HepG2 (cell line): ENCODE measurements around the gene MASP1. TPM values are rescaled to one million over a fixed set of nuclear protein-coding genes. Genes with fewer than 3 reads are reported as not detected.

Experiments
- ATAC-seq: fragments of 200-7000 bp; cut with Tn5 transposase; 3 replicates; pipeline ENCODE4 v1.9.1; 2020; ENCODE audit warnings: mild to moderate bottlenecking, moderate library complexity
- BruUV-seq: library from RNA; stranded (reverse); fragments of 400-500 nt; replicated peaks from 2 replicates; lab custom pipeline; 2021; lab: Mats Ljungman, UMichigan
- CTCF ChIA-PET: fragments of 300-600 bp; formaldehyde crosslinking; extraction: SDS; loops from one replicate; lab custom pipeline; 2021; ENCODE audit warnings: low total read pairs, inconsistent platforms, low intra/inter-chr PET ratio; lab: Yijun Ruan, JAX
- POLR2A ChIA-PET: fragments of 350-600 bp; sonication (Branson Sonifier 250); formaldehyde crosslinking; loops from one replicate; lab custom pipeline; 2020; ENCODE audit warnings: antibody characterized with exemption, inconsistent platforms; lab: Yijun Ruan, JAX
- DNase-seq: peaks from one replicate; pipeline ENCODE4 v3.0.0-alpha.2; 2015; ENCODE audit warnings: low spot score
- FAIRE-seq: peaks from 3 replicates; lab custom pipeline; 2011; peaks lifted over from hg19 to GRCh38; lab: Jason Lieb, UNC
- H2AFZ ChIP-seq: one replicate; pipeline ENCODE4 v1.6.1; 2011; ENCODE audit warnings: low read length, inconsistent platforms
- H3K27ac ChIP-seq: fragments of 300-600 bp; 3 replicates; pipeline ENCODE4 v1.8.0; 2011; ENCODE audit warnings: mixed run types, mild to moderate bottlenecking, mixed read lengths, low read length, inconsistent platforms; ENCODE audit not compliant: insufficient read depth; ENCODE audit errors: extremely low read length
- H3K27me3 ChIP-seq, 2 experiments: fragments of 200-600 bp in 1 of 2; 2 replicates in 1 of 2; 3 replicates in 1 of 2; pipeline versions ENCODE4 v1.6.0 to v1.8.0; 2011; ENCODE audit warnings: low read length in 2 of 2, mild to moderate bottlenecking in 2 of 2, moderate library complexity in 2 of 2, inconsistent platforms in 1 of 2; ENCODE audit not compliant: insufficient read depth in 2 of 2, control insufficient read depth in 1 of 2
- H3K36me3 ChIP-seq, 2 experiments: fragments of 200-600 bp in 1 of 2; replicated peaks in 1 of 2; 2 replicates in 1 of 2; 3 replicates in 1 of 2; pipeline versions ENCODE4 v1.5.1 to v1.8.0; 2011; ENCODE audit warnings: low read length in 2 of 2, inconsistent platforms in 1 of 2; ENCODE audit not compliant: insufficient read depth in 2 of 2, control insufficient read depth in 1 of 2
- H3K4me1 ChIP-seq: 2 replicates; pipeline ENCODE4 v1.5.1; 2012; ENCODE audit warnings: low read length, inconsistent platforms; ENCODE audit not compliant: insufficient read depth
- H3K4me2 ChIP-seq: 2 replicates; pipeline ENCODE4 v1.6.0; 2011; ENCODE audit warnings: low read depth, low read length, inconsistent platforms
- H3K4me3 ChIP-seq, 3 experiments: fragments of 200-600 bp in 1 of 3; sonication (generic), shearing (Covaris generic) in 1 of 3; replicated peaks in 1 of 3; 2 replicates each; pipeline ENCODE4 v1.5.1; 2011 to 2016; ENCODE audit warnings: low read length in 3 of 3, inconsistent platforms in 2 of 3, low read depth in 2 of 3, mild to moderate bottlenecking in 2 of 3, control low read depth in 1 of 3, mixed read lengths in 1 of 3; ENCODE audit not compliant: insufficient read depth in 1 of 3
- H3K79me2 ChIP-seq: one replicate; pipeline ENCODE4 v1.6.1; 2011; ENCODE audit warnings: low read length, inconsistent platforms; ENCODE audit not compliant: insufficient read depth
- H3K9ac ChIP-seq: 2 replicates; pipeline ENCODE4 v1.6.0; 2011; ENCODE audit warnings: mild to moderate bottlenecking, low read depth, low read length, inconsistent platforms; ENCODE audit not compliant: insufficient read depth
- H3K9me3 ChIP-seq: 2 replicates; pipeline ENCODE4 v1.5.1; 2012; ENCODE audit warnings: mild to moderate bottlenecking, low read length
- H4K20me1 ChIP-seq: 2 replicates; pipeline ENCODE4 v1.6.0; 2011; ENCODE audit warnings: inconsistent platforms, mild to moderate bottlenecking, low read length, moderate library complexity; ENCODE audit not compliant: insufficient read depth
- ATRX ChIP-seq: sonication (generic); formaldehyde crosslinking; IDR thresholded peaks from 2 replicates; pipeline ENCODE4 v1.4.0; 2020; ENCODE audit warnings: missing genetic modification reagents, borderline replicate concordance
- CEBPB ChIP-seq: IDR thresholded peaks from 2 replicates; pipeline ENCODE4 v1.6.1; 2011; ENCODE audit warnings: low read depth, low read length, improper control_type of control experiment, borderline replicate concordance
- NFE2L2 ChIP-seq: fragments of 150-350 bp; IDR thresholded peaks from 2 replicates; pipeline ENCODE4 v1.6.1; 2014; ENCODE audit warnings: low read length
- RARA ChIP-seq: IDR thresholded peaks from 2 replicates; pipeline ENCODE4 v1.6.1; 2016; ENCODE audit warnings: missing genetic modification reagents, missing compliant biosample characterization
- THAP9 ChIP-seq: sonication (generic); formaldehyde crosslinking; IDR thresholded peaks from 2 replicates; pipeline ENCODE4; 2020; ENCODE audit warnings: missing genetic modification reagents, mild to moderate bottlenecking, borderline replicate concordance
- ZNF614 ChIP-seq: IDR thresholded peaks from 2 replicates; pipeline ENCODE4 v1.6.1; 2018; ENCODE audit warnings: missing biosample characterization, missing genetic modification reagents, inconsistent platforms, borderline replicate concordance
- WGBS: methylation state at CpG from one replicate; pipeline ENCODE4 v1.1.6; 2017; ENCODE audit warnings: low lambda C conversion rate; 5-methylcytosine and 5-hydroxymethylcytosine counted together
- in situ Hi-C: cut with HindIII; loops from 2 replicates; pipeline ENCODE4 v1.10.0; 2017; ENCODE audit warnings: low pct_unique_long_range_greater_than_20kb; ENCODE audit not compliant: extremely low pct_ligation_motif_present
- intact Hi-C: fragments of 100-400 bp; cut with micrococcal nuclease; formaldehyde crosslinking; loops from one replicate; pipeline ENCODE4 v1.10.0; 2022; ENCODE audit not compliant: unreplicated experiment
- polyA plus RNA-seq, 8 experiments: library from polyadenylated mRNA; depleted of rRNA in 3 of 8; stranded (reverse) in 7 of 8; unstranded in 1 of 8; fragments of >200 nt; fragmentation: Illumina TruSeq in 4 of 8; extraction: Trizol in 4 of 8; gene quantifications; 2 replicates each; pipeline versions ENCODE4 v1.2.1 to v1.2.3, GENCODE V29; 2011 to 2016; ENCODE audit warnings: low read depth in 4 of 8, missing spikeins in 1 of 8, mixed read lengths in 1 of 8; ENCODE audit not compliant: insufficient read depth in 1 of 8
- total RNA-seq, 5 experiments: library from RNA; depleted of rRNA; stranded (reverse); fragments of >200 nt; fragmentation: Illumina TruSeq; extraction: Trizol; gene quantifications; 2 replicates each; pipeline ENCODE4 v1.2.3, GENCODE V29; 2016; ENCODE audit warnings: low read depth in 1 of 5
- TF ChIP-seq, protein P1 (sequence below): sonication (generic); formaldehyde crosslinking; IDR thresholded peaks from 2 replicates; pipeline ENCODE4 v1.5.0; 2020; ENCODE audit warnings: missing genetic modification reagents, mild to moderate bottlenecking, borderline replicate concordance

MASP1 gene
- total and polyA plus RNA-seq, 2 of the 13 experiments (the other 11 are each of a cell fraction or from before 2014, with no cell fraction given) = 10.8 to 56.0 TPM

GRCh38 chr3:187247398-187247797 is 44.1 kb downstream of the MASP1 start:
- no peak for FAIRE-seq
- Histone ChIP-seq H3K27ac (no peak overlapping the region), H3K79me2 (no peaks in the 10 kb centered on the region), H3K4me3 (no peak overlapping the region), H4K20me1 (no peaks in the 10 kb centered on the region), H2AFZ (no peak overlapping the region), H3K4me1 (no peaks in the 10 kb centered on the region), H3K4me2 (no peak overlapping the region), H3K9me3 (no peaks in the 10 kb centered on the region), H3K9ac (no peak overlapping the region), H3K27me3 (peaks cover 0 to 3% of the 10 kb centered on the region in 2 experiments; a peak in 1 of 5 replicates), H3K36me3 (no peaks in the 10 kb centered on the region)
- 48% methylated on average over 3 of the region's 3 CpGs for WGBS
- no peak for DNase-seq
- no peak for TF ChIP-seq ATRX (CRISPR knock-in tag)
- TF ChIP-seq THAP9 (CRISPR knock-in tag) = no peak
- TF ChIP-seq NFE2L2 = peak; percentile 16; the same call in 1 of the 2 replicates
- no peak for TF ChIP-seq ZNF614 (CRISPR knock-in tag)
- ATAC-seq = no peak; the same call in 2 of the 3 replicates
- intact Hi-C loops (no loop called here), in situ Hi-C loops (no loop called here)
- ChIA-PET CTCF (no interaction called here), POLR2A (no interaction called here)
- BruUV-seq = no TSS peak

DNA sequence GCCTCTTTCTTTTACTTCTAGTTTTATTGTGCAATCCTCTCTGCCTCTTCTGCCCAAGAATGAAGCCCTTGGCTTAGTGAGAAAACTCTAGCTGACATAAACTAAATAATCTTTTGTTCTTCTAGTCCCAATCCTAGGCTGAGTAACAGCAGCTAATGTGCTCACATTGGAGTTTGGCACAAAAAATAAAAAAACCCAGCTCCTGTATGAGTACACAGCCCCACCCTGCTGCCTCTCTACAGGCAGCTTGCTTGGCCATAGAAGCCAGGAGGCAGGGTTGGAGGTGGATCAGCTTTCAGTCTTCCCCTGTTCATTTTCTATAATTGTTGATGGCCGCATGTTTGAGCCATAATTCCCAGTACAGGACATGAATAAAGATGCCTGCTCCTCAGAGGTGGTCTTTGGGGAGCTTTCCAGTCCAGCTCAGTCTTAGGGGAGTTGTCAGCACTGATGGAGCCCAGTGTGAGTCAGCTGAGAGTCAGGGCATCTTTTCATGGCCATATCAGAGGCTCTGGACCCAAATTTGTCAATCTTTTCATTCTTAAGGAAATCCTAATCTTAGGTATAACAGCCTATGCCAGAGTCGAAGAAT is 47.5 kb downstream of the MASP1 start:
- ATAC-seq (no peak), DNase-seq (no peak), FAIRE-seq (no peak)
- Histone ChIP-seq H3K4me3 (no peak overlapping the region), H3K27me3 (peaks cover 0 to 3% of the 10 kb centered on the region in 2 experiments; a peak in 1 of 5 replicates), H4K20me1 (no peaks in the 10 kb centered on the region), H3K4me2 (no peak overlapping the region), H3K36me3 (no peaks in the 10 kb centered on the region), H3K79me2 (no peaks in the 10 kb centered on the region), H2AFZ (no peak overlapping the region), H3K9me3 (no peaks in the 10 kb centered on the region), H3K9ac (no peak overlapping the region), H3K4me1 (no peaks in the 10 kb centered on the region), H3K27ac (no peak overlapping the region)
- in situ Hi-C loops = no loop called here
- intact Hi-C loops = no loop called here
- CTCF ChIA-PET = no interaction called here
- 56% methylated on average over 2 of the region's 2 CpGs for WGBS
- POLR2A ChIA-PET = no interaction called here
- TF ChIP-seq CEBPB (peak; percentile 20; the same call in 1 of the 2 replicates), RARA (CRISPR knock-in tag) (no peak)
- TF ChIP-seq, protein P1, sequence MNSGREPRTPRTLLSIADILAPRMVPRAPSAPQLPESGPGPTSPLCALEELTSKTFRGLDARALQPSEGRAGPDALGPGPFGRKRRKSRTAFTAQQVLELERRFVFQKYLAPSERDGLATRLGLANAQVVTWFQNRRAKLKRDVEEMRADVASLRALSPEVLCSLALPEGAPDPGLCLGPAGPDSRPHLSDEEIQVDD (CRISPR knock-in tag) = no peak
- BruUV-seq = no TSS peak
